HG02970 (cell line): ENCODE data around the gene TMEM74B.
"Not testable (repeated sequence)": the region's sequence is repeated elsewhere in the genome, so short reads cannot be mapped to it uniquely, and the experiment has no call there.

Source experiments
- ATAC-seq: cut with Tn5 transposase; IDR thresholded peaks from one replicate; pipeline ENCODE4 v1.9.1; 2021; ENCODE audit warnings: mild to moderate bottlenecking, moderate library complexity, moderate number of reproducible peaks; ENCODE audit not compliant: unreplicated experiment, low FRiP score

The TMEM74B gene

GRCh38 chr20:1150218-1150617 is 34.6 kb downstream of the TMEM74B start:
- ATAC-seq = no peak

- ATAC-seq = not testable (repeated sequence)
Observed at GRCh38 chr20:1149812-1150211, 35.0 kb downstream of the TMEM74B start.

DNA sequence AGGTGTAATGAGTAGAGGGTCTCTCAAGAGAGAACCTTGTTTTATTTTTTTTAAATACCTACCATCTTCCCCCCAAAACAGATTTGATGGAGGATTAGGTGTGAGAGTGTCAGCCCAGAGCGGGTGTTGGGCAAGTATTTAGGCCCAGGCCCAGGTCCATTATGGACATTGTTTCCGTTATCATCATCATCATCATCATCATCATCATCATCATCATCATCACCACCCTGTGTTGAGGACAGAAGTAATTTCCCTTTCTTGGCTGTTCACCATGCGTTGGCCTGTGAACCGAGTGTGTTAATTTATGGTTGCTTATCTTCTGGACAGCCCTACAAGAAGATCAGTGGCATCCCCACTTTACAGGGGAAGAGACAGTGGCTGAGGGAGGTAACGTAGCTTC is 37.8 kb downstream of the TMEM74B start:
- ATAC-seq = no peak

- ATAC-seq = no peak
Observed at GRCh38 chr20:1144401-1145172, 40.2 kb downstream of the TMEM74B start.

GRCh38 chr20:1137236-1137635 is 47.5 kb downstream of the TMEM74B start:
- ATAC-seq = no peak

- no peak for ATAC-seq
Observed at GRCh38 chr20:1134836-1135235, 49.9 kb downstream of the TMEM74B start.

DNA sequence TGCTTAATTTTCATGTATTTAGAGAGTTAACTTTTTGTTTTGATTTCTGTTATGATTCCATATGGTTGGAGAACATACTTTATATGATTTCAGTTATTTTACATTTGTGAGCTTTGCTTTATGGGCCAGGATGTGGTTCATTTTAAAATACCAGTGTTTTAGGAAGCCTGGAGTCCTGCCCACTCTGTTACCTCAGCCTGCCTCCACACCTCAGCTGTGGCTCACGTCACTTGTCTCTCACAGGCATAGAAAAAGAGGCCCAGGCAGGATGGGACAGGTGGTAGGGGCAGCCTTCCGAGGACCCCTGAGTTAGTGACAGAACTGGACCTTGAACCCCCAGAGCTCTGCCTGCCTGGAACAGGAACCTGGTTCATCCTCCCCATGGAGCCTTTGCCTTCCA is 50.4 kb downstream of the TMEM74B start:
- no peak for ATAC-seq

GRCh38 chr20:1131354-1131753 is 53.4 kb downstream of the TMEM74B start:
- no peak for ATAC-seq

- ATAC-seq = no peak
Observed at GRCh38 chr20:1130847-1131246, 53.9 kb downstream of the TMEM74B start.
